Breast epithelium (tissue), 3 donors: ENCODE measurements around the gene NRG3.

Experiments
- CTCF ChIP-seq, 3 donors: fragments of 450-650 bp; IDR thresholded peaks; one replicate each; pipeline ENCODE4 v1.5.1; 2016 to 2017; ENCODE audit warnings: antibody characterized with exemption in 3 of 3, mild to moderate bottlenecking in 3 of 3, moderate library complexity in 3 of 3
- POLR2A ChIP-seq: fragments of 450-650 bp; IDR thresholded peaks from one replicate; pipeline ENCODE4 v1.6.1; 2016; ENCODE audit warnings: antibody characterized with exemption, mild to moderate bottlenecking, moderate library complexity

- TF ChIP-seq CTCF (IDR thresholded peaks at IDR 0.05) = no peak
- no peak for TF ChIP-seq POLR2A
Observed at GRCh38 chr10:83023662-83024061, 1148.7 kb downstream of the NRG3 start.
